ENCODE data around the gene STEAP1.
A peak's percentile ranks its signal among the peaks of the same experiment; 100 is the strongest.

Gene STEAP1

DNA sequence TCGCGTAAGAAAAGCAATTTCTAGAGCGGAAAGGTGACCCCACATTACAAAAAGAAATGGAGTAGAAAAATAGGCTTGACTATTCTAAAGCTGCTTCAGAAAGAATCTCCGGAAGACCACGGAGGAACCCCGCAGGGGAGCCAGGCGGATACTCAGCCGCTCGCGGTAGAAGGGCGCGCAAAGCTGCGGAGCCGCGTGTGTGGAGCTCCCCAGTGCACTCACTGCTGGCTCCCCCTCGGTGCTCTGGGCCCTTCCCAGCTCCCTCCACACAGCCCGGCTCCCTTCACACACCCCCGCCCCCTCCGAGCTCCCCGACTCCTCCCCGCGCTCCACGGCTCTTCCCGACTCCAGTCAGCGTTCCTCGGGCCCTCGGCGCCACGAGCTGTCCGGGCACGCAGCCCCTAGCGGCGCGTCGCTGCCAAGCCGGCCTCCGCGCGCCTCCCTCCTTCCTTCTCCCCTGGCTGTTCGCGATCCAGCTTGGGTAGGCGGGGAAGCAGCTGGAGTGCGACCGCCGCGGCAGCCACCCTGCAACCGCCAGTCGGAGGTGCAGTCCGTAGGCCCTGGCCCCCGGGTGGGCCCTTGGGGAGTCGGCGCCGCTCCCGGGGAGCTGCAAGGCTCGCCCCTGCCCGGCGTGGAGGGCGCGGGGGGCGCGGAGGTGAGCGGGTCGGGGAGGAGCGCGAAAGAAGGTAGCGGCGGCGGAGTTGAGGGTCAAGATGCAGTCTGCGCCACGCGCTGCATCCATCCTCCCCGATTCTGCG lies 57.3 kb downstream of the STEAP1 start, which contains the start of gene STEAP2:
Gene STEAP2, plus strand, starts transcription at position 350 of the 758 bp plus-strand sequence. CDS start 13,343 bp downstream, outside the sequence.
- peak; percentile 90 to 91 for DNase-seq (ENCODE audit: low read depth in 2 of 2)

DNA sequence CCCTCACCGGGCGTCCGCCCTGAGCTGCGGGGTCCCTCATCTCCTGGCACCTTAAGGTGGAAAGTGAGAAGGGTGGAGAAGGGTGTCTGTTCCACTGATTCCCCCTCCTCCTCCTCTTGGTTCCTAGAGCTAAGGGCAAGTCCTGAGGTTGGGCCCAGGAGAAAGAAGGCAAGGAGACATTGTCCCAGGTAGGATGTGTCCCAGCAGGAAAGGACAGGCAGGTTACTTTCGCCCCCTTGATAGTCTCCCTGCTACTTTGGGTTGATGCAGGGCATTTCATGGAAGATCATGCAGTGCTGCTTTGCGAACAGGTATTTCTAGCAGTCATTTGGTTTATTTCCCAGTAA lies 57.9 kb downstream of the STEAP1 start:
- no peak for DNase-seq (ENCODE audit: low read depth in 2 of 2)

DNA sequence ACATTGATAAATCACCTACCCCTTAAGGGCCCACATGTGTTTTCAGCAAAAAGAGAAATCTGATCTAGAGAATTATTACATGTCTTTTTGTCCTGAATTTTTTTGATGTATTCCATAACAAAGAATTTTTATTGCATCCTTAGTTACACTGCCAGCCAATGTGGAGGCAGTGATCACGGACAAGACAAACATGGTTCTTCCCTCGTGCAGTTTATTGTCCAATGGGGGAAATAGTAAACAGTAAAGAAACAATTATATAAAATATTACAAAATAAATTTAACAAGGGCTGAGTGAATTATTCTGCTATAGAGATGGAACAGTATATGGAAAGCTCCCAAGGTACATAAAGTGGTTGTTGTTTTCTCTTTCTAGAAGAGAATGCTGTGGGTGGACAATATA lies 59.3 kb downstream of the STEAP1 start:
- no peak for DNase-seq (ENCODE audit: low read depth in 2 of 2)

All from fibroblast of skin of left quadriceps (primary cell).